ENCODE data around the gene SMARCA1.

Gene SMARCA1

GRCh38 chrX:129403974-129404669, 119.2 kb downstream of the SMARCA1 start:
- no peak overlapping the region for H3K4me3 ChIP-seq (ENCODE audit: low read depth, low read length)
- no peak for TF ChIP-seq CTCF (IDR thresholded peaks at IDR 0.05; ENCODE audit: low read depth, low read length)
- H3K36me3 ChIP-seq = no peaks in the 10 kb centered on the region
- no peaks in the 10 kb centered on the region for H3K27me3 ChIP-seq (ENCODE audit: insufficient read depth, low read depth, severe bottlenecking)
- H3K27ac ChIP-seq = no peak overlapping the region
- H3K9me3 ChIP-seq (ENCODE audit: severe bottlenecking) = no peaks in the 10 kb centered on the region
- no peak for DNase-seq

Data from WERI-Rb-1 (cell line).